T-helper 9 cell (primary cell): ENCODE data around the gene SEMA3D.

Source experiments
- DNase-seq: peaks from one replicate; pipeline ENCODE4 v3.0.0-alpha.2; 2020

The SEMA3D gene

DNA sequence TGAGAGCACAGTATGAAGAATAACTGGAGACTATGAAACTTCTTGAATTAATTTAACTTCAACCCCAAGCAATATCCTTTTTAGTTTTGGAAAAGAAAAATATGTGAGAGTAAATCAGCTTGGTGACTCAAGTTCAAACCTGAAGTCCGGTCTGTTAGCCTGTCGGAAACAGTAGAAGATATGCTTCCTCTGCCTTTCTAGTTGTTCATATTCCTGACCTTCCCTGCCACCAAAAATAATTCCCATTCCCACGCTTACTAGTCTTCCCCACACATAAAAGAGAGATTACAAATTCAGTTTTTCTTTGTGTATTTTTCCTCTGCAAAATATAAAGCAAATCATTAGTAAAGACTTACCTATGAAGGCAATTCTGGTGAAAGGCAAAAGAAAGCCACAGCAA, 3.6 kb downstream of the SEMA3D start:
- DNase-seq, result no peak

- no peak for DNase-seq
Observed at GRCh38 chr7:85178531-85179298, 8.1 kb downstream of the SEMA3D start.

DNA sequence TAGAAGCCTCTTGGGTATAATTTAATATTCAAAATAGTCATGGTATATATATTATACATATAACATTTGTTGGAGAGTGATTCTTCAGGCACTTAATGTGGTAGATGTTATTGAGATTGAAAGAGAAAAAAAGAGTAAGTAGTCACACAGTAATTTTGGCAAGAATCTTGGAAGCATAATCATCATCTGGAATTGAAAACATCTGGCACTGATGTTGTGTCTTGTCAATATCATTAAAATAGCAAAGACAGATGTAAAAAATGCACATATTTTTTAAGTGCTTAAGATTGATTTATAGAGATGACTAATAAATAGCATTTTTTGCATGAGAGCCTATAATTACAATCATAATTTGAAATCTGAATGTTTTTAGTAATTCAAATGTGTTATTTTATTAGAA, 9.5 kb downstream of the SEMA3D start:
- no peak for DNase-seq

GRCh38 chr7:85176197-85176596, 10.7 kb downstream of the SEMA3D start:
- no peak for DNase-seq

DNA sequence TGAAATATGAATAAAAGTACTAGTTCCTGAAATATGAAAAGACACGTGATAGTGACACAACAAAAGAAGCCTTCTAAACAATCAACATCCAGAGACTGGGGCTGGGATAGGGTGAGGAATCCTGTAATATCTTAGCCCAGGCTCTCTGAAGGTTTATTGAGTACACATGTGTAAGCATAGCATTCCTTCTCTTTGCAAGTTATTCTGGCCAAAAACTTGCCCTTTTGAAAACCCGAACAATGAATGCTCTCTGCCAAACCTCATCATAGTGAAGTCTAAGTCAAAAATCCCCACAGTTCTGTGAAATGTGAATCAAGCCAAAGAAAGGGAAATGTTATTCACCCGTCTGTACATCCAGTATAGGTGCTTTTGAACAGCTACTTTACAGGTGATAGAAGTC, 11.6 kb downstream of the SEMA3D start:
- no peak for DNase-seq

DNA sequence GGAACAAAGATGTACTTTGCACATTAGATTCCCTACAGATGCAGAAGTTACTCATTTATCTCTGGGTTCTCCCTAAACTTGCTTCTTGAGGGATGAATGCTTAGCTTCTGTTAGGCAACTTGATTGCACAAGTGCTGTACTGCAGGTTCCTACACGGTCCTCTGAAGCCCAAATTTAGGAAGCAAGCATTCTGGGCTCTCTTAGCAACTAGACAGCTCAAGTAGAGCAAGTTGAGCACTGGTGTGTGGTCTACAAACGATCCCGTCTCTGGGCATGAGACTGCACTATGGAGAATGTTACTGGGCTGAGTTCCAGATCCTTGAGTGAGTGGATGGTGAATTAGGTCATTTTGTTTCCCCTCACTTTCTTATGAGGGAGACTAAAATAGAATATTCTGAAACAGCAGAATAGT, 14.3 kb downstream of the SEMA3D start:
- no peak for DNase-seq

DNA sequence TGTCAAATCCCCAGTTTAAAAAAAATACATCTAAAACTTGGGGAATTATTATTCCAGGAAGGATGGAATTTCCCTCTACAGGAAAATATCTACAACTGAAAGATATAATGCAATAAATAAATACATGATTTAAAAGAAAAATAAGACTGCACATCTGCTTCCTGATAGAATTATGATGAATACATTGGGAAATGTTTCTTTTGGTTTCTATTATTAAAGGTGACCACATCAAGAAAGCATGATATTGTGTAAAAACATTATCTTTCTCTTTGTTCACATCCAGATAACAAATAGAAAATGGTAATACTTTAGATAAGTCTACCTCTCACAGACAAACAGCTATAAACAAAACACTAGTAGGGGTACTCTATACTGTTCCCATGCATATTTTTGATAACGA, 19.2 kb downstream of the SEMA3D start:
- DNase-seq, result no peak

DNA sequence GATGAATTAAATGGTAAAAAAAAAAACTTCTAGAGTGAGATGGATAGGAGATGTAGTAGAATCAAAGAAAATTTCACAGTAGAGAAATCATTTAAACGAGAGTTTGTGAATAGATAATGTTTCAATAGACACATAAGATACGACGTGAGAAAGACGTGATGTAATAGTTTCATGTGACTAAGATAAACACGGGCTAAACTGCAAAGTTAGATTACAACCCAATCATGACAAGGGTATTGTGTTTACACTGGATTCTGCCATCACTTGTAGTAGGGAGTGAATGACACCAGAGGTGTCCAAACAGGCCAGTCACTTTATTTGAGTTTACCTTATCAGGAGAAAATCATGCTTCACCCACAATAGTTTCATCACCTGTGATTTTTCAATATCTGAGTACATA, 21.6 kb downstream of the SEMA3D start:
- no peak for DNase-seq

GRCh38 chr7:85164376-85164775, 22.5 kb downstream of the SEMA3D start:
- no peak for DNase-seq

- no peak for DNase-seq
Observed at GRCh38 chr7:85162721-85163120, 24.1 kb downstream of the SEMA3D start.

DNA sequence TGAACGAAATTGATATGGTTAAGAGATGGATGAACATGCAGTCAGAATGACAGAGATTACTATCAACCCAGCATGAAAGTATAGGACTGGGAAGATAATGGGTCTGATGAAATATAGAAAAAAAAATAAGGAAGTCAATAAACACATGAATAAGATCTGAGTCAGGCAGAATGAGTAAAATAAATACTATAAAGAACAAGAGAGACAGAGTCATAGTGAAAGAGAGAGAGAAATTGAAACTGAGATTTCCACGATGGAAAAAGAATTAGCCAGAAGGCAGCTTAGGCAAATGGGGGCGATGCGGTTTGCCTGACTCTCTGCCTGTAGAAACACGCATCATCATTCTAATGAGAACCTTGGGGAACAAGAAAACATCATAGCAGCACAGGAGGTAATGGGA, 26.6 kb downstream of the SEMA3D start:
- DNase-seq, result no peak

GRCh38 chr7:85159003-85159402, 27.9 kb downstream of the SEMA3D start:
- no peak for DNase-seq

DNA sequence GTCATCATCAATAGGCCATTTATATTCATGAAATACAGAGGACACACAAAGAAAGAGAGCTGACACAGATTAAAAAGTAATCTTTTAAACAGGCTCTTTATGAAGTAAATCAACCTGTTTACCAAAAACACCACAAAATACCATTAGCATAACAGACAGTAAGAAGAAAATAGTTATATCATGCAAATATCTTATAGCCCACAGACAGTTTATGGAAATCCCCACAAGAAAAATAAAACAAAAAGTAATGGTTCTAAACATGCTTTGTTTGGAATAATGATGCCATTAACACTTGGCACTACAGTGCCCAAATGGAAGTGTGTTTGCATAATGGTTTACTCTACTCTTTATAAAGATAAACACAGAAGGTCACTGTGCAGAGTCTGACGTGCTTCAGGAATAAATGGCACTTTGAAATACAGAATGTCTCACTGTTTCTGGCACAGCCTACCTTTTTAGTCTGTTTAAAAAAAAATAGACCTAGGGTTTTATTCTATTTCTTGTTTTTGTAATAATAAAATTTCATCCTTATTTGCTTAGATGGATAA, 30.1 kb downstream of the SEMA3D start:
- no peak for DNase-seq

- DNase-seq, result no peak
Observed at GRCh38 chr7:85154282-85154937, 32.4 kb downstream of the SEMA3D start.

DNA sequence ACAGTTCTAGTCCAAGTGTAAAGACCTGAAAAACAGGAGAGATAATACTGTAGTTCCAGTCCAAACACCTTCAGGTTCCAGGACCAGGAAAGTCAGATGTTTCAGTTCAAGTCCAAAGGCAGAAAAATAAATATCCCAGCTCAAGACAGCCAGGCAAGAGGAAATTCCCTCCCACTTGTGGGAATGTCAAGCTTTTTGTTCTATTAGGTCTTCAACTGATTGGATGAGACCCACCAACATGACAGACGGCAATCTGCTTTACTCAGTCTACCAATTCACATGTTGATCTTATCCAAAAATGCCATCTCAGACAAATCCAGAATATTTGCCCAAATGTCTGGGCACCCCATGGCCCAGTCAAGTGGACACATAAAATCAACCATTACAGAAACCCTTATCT, 33.1 kb downstream of the SEMA3D start:
- DNase-seq, result no peak

DNA sequence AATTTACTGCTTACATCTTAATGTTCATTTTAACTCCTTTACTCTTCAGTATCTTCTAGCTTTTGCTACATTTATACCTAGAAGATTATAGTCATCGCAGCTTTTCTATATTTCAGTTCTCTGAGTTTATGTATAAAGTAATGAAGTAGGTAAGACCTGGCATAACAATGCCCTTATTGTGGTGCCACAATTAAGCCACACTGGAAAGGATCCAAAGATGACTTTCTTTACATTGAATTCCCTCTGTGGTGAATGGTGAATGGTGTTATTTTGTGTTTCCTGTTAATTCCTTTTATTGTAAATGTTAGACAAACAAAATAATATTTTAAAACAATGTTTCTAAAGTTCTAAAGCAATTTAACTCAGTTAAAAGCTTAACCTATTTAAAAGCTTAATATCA, 36.2 kb downstream of the SEMA3D start:
- DNase-seq, result no peak

DNA sequence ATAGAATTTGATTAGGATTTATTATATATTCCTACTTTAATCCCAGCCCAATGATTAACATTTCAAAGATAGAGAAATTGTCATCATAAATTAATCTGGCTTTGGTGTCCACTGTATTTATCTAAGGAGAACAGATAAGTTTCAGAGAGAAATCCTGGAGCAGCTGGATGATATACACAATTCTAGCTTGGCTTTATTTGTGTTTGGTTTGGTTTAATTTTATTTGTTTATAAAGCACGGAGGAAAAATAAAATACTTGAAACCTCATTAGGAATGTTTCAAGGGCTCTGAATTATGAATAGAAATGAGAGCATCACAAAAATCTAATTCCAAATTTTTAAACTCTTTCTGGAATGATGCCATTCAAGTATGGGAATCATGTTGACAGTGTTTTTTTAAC, 42.1 kb downstream of the SEMA3D start:
- DNase-seq, result no peak

DNA sequence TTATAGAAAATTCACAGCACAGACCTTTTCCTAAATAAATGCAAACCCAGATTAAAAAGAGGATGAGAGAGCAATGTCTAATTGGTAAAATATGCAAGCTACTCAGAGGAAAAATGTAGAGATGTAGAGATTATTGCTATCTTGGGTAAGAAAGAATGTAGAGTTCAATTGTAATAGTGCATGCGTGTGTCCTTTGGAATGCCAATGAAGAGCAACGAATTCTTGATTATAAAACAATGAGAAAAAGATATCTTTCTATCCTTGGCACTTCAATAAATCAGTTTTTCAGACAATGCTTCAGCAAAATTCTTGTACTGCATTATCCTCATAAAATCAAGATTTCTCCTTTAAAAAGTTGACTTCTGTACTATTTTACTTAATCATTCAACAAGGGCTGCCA, 50.9 kb downstream of the SEMA3D start:
- no peak for DNase-seq

DNA sequence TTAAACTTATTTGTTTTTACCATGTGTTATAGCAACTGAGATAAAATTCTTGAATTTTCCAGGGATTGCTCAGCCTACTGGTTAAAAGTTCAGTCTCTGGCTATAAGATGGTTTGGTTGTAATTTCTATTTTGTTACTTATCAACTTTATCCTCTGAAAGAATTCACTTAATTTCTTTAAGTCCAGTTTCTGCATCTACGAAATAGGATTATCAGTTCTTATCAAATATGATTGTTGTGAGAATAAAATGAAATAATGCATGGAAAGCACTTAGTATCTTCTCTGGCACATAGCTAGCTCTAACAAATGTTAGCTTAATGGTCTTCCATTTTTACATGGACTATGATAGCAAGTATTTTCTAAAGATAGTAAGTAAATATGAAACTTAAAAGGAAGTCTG, 53.3 kb downstream of the SEMA3D start:
- no peak for DNase-seq

- no peak for DNase-seq
Observed at GRCh38 chr7:85133006-85133405, 53.9 kb downstream of the SEMA3D start.

GRCh38 chr7:85130702-85131101, 56.2 kb downstream of the SEMA3D start:
- DNase-seq, result no peak

- DNase-seq, result no peak
Observed at GRCh38 chr7:85126383-85126782, 60.5 kb downstream of the SEMA3D start.

DNA sequence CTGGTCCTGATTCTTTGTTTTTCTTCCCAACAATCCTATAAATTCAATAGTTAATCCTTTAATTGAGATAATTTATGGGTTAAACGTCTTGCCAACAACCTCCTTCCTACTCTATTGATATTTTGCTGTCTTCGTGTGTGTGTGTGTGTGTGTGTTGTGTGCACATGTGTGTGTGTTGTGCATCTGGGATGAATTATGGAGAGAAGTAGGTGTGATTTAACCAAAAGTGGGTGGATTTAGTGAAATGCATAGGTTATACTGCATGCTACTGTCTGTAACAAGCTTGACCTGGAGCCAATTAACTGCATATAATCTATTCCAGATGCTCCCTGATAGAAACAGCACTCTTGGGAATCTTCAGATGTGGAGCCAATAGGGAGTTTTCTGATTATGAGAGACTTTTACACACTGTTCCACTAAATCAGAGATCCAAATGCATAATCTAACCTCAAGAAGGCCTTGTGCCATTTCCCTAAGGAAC, 61.2 kb downstream of the SEMA3D start:
- DNase-seq, result no peak

DNA sequence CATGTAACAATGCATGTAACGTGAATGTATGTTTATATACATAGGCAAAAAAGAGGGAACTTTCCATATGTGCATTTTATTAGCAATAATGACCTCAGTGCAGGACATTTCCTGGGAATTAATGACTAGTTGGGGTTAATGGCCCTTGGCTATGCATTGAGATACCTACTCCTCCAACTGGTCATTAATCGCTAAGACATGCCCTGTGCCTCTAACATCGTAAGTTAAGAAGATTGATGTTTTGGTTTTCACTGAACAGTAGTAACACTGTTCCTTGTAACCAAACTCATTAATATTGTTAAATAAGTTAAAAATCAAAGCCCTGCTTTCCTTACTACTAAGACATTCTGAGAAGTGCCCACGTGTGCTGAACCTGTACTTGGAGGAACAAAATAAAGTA, 61.7 kb downstream of the SEMA3D start:
- DNase-seq, result no peak
